ENCODE measurements around the gene ODAD2.
"Not testable (repeated sequence)": the region's sequence is repeated elsewhere in the genome, so short reads cannot be mapped to it uniquely, and the experiment has no call there.

Gene ODAD2

GRCh38 chr10:27986821-27987220 lies 12.1 kb downstream of the ODAD2 start:
- Histone ChIP-seq H3K36me3 (no peaks in the 10 kb centered on the region), H3K27me3 (ENCODE audit: insufficient read depth, low read depth, severe bottlenecking) (no peaks in the 10 kb centered on the region), H3K4me3 (ENCODE audit: low read depth, low read length) (no peak overlapping the region), H3K9me3 (ENCODE audit: severe bottlenecking) (no peaks in the 10 kb centered on the region), H3K27ac (no peak overlapping the region)
- TF ChIP-seq, protein P1, sequence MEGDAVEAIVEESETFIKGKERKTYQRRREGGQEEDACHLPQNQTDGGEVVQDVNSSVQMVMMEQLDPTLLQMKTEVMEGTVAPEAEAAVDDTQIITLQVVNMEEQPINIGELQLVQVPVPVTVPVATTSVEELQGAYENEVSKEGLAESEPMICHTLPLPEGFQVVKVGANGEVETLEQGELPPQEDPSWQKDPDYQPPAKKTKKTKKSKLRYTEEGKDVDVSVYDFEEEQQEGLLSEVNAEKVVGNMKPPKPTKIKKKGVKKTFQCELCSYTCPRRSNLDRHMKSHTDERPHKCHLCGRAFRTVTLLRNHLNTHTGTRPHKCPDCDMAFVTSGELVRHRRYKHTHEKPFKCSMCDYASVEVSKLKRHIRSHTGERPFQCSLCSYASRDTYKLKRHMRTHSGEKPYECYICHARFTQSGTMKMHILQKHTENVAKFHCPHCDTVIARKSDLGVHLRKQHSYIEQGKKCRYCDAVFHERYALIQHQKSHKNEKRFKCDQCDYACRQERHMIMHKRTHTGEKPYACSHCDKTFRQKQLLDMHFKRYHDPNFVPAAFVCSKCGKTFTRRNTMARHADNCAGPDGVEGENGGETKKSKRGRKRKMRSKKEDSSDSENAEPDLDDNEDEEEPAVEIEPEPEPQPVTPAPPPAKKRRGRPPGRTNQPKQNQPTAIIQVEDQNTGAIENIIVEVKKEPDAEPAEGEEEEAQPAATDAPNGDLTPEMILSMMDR (IDR thresholded peaks at IDR 0.05; ENCODE audit: low read depth, low read length) = no peak
- no peak for DNase-seq

DNA sequence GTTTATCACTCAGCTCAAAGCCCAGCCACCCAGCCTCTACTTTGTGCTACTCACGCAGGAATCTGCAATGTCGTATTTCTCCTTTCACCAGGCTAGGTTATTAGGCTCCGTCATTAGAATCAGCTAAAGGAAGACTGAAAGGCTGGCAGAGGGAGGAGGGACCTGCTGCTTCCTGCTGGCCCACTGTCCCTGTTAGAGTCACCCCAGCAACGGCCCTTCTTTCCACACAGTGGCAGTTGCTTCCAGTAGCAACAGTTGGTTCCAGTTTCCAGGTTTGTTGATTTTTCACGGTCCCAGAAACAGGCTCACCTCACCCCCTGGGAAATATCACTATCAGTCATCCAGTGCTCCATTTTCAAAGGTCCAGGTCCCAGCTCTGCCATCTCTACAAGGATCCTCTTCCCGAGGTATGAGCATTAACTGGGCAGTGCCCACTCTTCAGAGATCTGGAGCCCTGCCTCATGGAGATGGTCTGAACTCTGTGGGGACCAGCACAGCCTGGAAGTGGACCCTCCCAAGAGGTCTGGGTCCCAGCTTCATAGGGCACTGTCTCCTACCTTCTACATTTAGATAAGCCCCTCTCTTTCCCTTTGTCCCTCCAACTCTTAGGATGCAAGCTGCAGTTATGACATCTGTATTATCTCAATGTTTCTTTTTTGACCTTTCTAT lies 15.9 kb downstream of the ODAD2 start:
- no peak overlapping the region for H3K27ac ChIP-seq
- H3K9me3 ChIP-seq (ENCODE audit: severe bottlenecking) = no peaks in the 10 kb centered on the region
- H3K27me3 ChIP-seq (ENCODE audit: insufficient read depth, low read depth, severe bottlenecking) = no peaks in the 10 kb centered on the region
- no peaks in the 10 kb centered on the region for H3K36me3 ChIP-seq
- TF ChIP-seq, protein P1 (IDR thresholded peaks at IDR 0.05; ENCODE audit: low read depth, low read length) = no peak
- no peak overlapping the region for H3K4me3 ChIP-seq (ENCODE audit: low read depth, low read length)
- DNase-seq = no peak

DNA sequence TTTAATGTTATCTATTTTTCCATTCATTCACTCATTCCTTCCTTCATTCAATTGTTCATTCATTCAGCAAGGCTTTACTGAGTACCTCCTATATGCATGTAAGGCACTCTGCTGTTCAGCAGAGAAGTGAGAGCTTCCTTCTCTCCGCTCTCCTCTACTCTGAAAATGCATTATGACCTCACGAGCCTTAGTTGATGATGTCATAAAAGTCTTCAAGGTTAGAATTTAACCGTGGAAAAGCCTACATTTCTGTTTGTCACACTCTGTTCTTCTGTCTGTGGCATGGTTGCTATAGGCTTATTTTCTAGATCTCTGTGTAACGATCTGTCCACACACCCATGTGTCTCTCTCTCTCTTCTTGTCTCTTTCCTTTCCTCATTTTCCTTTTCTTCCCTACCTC lies 17.1 kb downstream of the ODAD2 start:
- Histone ChIP-seq H3K27me3 (ENCODE audit: insufficient read depth, low read depth, severe bottlenecking) (no peaks in the 10 kb centered on the region), H3K27ac (no peak overlapping the region), H3K36me3 (no peaks in the 10 kb centered on the region), H3K4me3 (ENCODE audit: low read depth, low read length) (no peak overlapping the region), H3K9me3 (ENCODE audit: severe bottlenecking) (no peaks in the 10 kb centered on the region)
- no peak for DNase-seq
- TF ChIP-seq, protein P1 (IDR thresholded peaks at IDR 0.05; ENCODE audit: low read depth, low read length) = no peak

- H3K27me3 ChIP-seq (ENCODE audit: insufficient read depth, low read depth, severe bottlenecking); H3K36me3 ChIP-seq; H3K27ac ChIP-seq; DNase-seq; H3K4me3 ChIP-seq (ENCODE audit: low read depth, low read length); H3K9me3 ChIP-seq (ENCODE audit: severe bottlenecking): not testable (repeated sequence)
These were observed 28.1 kb downstream of the ODAD2 start for GRCh38 chr10:27970795-27971194.

- H3K4me3 ChIP-seq (ENCODE audit: low read depth, low read length); H3K36me3 ChIP-seq; H3K27me3 ChIP-seq (ENCODE audit: insufficient read depth, low read depth, severe bottlenecking); H3K9me3 ChIP-seq (ENCODE audit: severe bottlenecking); H3K27ac ChIP-seq; DNase-seq: not testable (repeated sequence)
These were observed 28.9 kb downstream of the ODAD2 start for GRCh38 chr10:27969931-27970330.

DNA sequence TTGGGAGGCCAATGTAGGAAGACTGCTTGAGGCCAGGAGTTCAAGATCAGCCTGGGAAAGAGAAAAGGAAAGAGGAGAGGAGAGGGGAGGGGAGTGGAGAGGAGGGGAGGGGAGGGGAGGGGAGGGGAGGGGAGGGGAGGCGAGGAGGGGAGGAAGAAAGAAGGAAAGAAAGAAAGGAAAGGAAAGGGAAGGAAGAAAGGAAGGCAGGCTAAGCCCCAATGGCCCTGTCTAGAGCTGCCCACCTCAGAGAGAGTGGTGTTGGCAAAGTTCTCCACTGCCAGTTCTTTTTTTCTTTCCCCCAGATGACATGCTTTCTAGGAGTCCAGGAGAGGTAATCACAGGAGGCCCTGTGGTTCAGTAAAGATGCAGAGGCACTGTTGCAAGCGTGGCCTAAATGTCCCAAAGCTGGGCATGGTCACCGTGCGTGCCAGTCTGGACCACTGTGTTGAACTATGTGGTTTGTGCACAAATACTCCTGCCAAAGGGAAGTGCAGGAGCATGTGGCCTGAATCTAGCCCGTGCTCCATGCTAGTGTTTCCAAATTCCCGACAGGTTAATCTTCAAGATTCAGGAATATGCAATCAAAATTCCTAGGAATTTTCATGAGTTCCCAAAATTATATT lies 39.7 kb downstream of the ODAD2 start:
- no peak overlapping the region for H3K4me3 ChIP-seq (ENCODE audit: low read depth, low read length)
- no peaks in the 10 kb centered on the region for H3K36me3 ChIP-seq
- TF ChIP-seq, protein P1 (IDR thresholded peaks at IDR 0.05; ENCODE audit: low read depth, low read length) = no peak
- H3K27ac ChIP-seq = no peak overlapping the region
- H3K27me3 ChIP-seq (ENCODE audit: insufficient read depth, low read depth, severe bottlenecking) = no peaks in the 10 kb centered on the region
- no peaks in the 10 kb centered on the region for H3K9me3 ChIP-seq (ENCODE audit: severe bottlenecking)
- DNase-seq = no peak

- not testable (repeated sequence) for H3K27ac ChIP-seq; H3K9me3 ChIP-seq (ENCODE audit: severe bottlenecking)
These were observed 40.5 kb downstream of the ODAD2 start for GRCh38 chr10:27958383-27958782.

More at GRCh38 chr10:27958383-27958782, 40.5 kb downstream of the ODAD2 start:
- not testable (repeated sequence) for H3K27me3 ChIP-seq (ENCODE audit: insufficient read depth, low read depth, severe bottlenecking); H3K4me3 ChIP-seq (ENCODE audit: low read depth, low read length); DNase-seq; H3K36me3 ChIP-seq
